ENCODE data around the gene IRAK3.

IRAK3 gene

DNA sequence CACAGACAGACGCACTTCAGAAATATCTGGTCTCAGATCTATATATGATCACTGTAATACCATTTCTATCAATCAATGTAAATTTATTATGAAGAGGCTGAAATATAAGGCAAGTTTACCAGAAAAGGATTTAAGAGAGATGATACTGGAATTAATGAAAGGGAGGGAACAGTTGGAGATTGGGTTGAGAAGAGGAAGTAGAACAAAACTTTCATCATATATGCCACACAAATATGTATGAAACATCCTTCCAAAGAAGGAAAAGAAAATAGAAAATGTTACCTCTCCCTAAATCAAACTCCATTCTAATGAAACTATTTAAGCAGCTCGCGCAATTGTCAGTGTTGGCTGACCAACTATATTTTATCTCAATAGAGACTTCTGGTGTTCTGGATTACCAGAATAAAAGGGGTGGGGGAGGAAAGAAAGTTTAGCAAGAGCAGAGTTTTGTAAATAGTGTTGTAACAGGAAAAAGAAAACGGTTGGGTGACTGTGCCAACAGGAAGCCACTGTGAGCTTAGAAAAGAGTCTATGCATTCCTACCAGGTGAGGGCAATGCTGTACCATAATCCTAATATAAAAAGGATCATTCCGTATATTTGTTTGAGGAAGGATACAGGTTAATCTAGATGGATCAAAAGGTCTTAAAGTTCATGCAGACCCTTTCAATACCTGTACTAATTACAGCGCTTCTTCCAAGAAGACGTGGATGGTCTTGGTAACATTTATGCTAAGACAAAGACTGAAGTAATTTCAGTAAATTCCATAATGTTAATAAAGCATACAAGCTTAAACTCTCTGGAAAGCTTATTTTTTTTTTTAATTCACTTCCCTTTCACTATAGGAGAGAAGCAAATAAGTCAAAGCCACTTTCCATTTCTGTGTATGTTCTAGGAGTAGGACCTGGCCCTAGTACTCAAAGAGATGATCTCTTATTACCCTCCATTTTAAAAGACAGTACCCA lies 43.9 kb upstream of the IRAK3 start:
- Histone ChIP-seq H3K4me2 (ENCODE audit: insufficient read depth, low read length) (no peak overlapping the region), H3K9ac (ENCODE audit: low read depth, low read length) (no peak overlapping the region), H3K36me3 (ENCODE audit: insufficient read depth, low read length) (peaks cover 80% of the 10 kb centered on the region), H2AFZ (ENCODE audit: low read depth, low read length) (no peak overlapping the region), H3K27me3 (ENCODE audit: insufficient read depth, low read length, poor library complexity) (no peaks in the 10 kb centered on the region), H3K4me1 (ENCODE audit: insufficient read depth, low read length) (no peaks in the 10 kb centered on the region), H3K27ac (ENCODE audit: low read length) (no peak overlapping the region), H3K79me2 (ENCODE audit: insufficient read depth, low read length) (no peaks in the 10 kb centered on the region), H3K9me3 (ENCODE audit: insufficient read depth, low read length, severe bottlenecking) (peaks cover 27% of the 10 kb centered on the region), H3K4me3 (ENCODE audit: low read depth in 1 of 2, low read length in 2 of 2) (no peak overlapping the region), H4K20me1 (ENCODE audit: insufficient read depth, low read length) (no peaks in the 10 kb centered on the region)
- TF ChIP-seq EZH2 (IDR thresholded peaks at IDR 0.05; ENCODE audit: borderline replicate concordance, low read depth, low read length, severe bottlenecking) = no peak
- TF ChIP-seq, protein P1, sequence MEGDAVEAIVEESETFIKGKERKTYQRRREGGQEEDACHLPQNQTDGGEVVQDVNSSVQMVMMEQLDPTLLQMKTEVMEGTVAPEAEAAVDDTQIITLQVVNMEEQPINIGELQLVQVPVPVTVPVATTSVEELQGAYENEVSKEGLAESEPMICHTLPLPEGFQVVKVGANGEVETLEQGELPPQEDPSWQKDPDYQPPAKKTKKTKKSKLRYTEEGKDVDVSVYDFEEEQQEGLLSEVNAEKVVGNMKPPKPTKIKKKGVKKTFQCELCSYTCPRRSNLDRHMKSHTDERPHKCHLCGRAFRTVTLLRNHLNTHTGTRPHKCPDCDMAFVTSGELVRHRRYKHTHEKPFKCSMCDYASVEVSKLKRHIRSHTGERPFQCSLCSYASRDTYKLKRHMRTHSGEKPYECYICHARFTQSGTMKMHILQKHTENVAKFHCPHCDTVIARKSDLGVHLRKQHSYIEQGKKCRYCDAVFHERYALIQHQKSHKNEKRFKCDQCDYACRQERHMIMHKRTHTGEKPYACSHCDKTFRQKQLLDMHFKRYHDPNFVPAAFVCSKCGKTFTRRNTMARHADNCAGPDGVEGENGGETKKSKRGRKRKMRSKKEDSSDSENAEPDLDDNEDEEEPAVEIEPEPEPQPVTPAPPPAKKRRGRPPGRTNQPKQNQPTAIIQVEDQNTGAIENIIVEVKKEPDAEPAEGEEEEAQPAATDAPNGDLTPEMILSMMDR (IDR thresholded peaks at IDR 0.05; ENCODE audit: borderline replicate concordance, extremely low read depth, low read length, poor library complexity, severe bottlenecking) = peak; percentile 50
- ATAC-seq (ENCODE audit: insufficient read depth, low read depth) = peak; percentile 66
- DNase-seq = no peak

DNA sequence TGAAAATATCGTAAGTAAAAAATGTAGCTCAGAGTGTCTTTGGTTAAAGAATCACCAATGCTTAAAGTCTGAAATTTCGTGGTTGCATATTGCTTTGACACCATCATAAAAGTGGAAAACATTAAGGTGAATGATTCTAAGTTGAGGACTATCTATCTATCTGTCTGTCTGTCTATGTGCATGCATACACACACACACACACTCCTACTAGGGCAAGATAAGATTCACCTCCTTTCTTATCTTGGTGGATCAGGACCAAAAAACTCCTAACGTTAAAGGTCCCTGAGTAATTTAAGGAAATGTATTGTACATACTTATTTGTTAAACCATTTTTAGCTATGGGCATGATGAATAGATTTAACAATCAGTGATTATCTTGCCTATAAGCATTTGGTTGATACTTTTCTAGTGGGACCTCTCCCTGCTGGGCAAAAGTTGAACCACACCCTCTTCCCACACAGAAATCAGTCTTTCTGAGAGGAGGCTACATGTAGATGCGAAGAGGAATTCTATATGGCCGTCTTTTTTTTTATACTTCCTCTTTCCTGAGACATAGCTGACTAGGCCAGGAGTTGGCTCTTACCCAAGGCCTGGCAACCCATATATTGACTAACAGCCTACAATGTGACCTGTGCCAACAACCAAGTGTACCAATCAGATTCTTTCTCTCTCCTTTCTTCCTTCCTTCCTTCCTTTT lies 39.2 kb upstream of the IRAK3 start:
- no peak overlapping the region for H3K27ac ChIP-seq (ENCODE audit: low read length)
- H3K4me3 ChIP-seq (ENCODE audit: low read depth in 1 of 2, low read length in 2 of 2) = no peak overlapping the region
- no peaks in the 10 kb centered on the region for H3K27me3 ChIP-seq (ENCODE audit: insufficient read depth, low read length, poor library complexity)
- no peak for ATAC-seq (ENCODE audit: insufficient read depth, low read depth)
- H3K9ac ChIP-seq (ENCODE audit: low read depth, low read length) = no peak overlapping the region
- H3K9me3 ChIP-seq (ENCODE audit: insufficient read depth, low read length, severe bottlenecking) = no peaks in the 10 kb centered on the region
- no peaks in the 10 kb centered on the region for H3K4me1 ChIP-seq (ENCODE audit: insufficient read depth, low read length)
- H2AFZ ChIP-seq (ENCODE audit: low read depth, low read length) = no peak overlapping the region
- TF ChIP-seq, protein P1 (IDR thresholded peaks at IDR 0.05; ENCODE audit: borderline replicate concordance, extremely low read depth, low read length, poor library complexity, severe bottlenecking) = peak; percentile 8
- no peak for TF ChIP-seq EZH2 (IDR thresholded peaks at IDR 0.05; ENCODE audit: borderline replicate concordance, low read depth, low read length, severe bottlenecking)
- H3K4me2 ChIP-seq (ENCODE audit: insufficient read depth, low read length) = no peak overlapping the region
- no peak for DNase-seq
- H3K79me2 ChIP-seq (ENCODE audit: insufficient read depth, low read length) = peaks cover 5% of the 10 kb centered on the region; the same call in 1 of the 2 replicates
- peaks cover 1% of the 10 kb centered on the region; the same call in 1 of the 2 replicates for H4K20me1 ChIP-seq (ENCODE audit: insufficient read depth, low read length)
- peaks cover 50% of the 10 kb centered on the region for H3K36me3 ChIP-seq (ENCODE audit: insufficient read depth, low read length)

DNA sequence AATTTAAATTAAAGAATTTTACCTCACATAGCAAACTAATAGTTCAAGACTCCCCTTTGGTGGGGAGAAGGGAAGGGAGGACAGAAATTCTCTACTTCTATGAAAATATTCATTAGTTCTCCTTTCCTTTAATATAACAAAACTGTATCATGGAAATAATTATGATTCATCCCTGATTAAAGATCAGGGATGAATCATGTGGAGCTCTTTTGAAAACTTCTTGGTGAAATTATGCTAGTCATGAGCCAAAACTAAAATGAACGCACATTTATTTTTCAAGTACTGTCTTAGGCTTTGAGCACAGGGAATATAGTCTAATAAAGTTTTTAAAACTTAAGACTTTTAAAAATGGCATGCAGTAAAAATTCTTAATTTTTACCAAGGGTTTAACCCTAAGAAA lies 36.3 kb upstream of the IRAK3 start:
- Histone ChIP-seq H2AFZ (ENCODE audit: low read depth, low read length) (no peak overlapping the region), H3K4me3 (ENCODE audit: low read depth in 1 of 2, low read length in 2 of 2) (no peak overlapping the region), H3K36me3 (ENCODE audit: insufficient read depth, low read length) (peaks cover 33% of the 10 kb centered on the region), H3K9ac (ENCODE audit: low read depth, low read length) (no peak overlapping the region), H3K27me3 (ENCODE audit: insufficient read depth, low read length, poor library complexity) (no peaks in the 10 kb centered on the region), H4K20me1 (ENCODE audit: insufficient read depth, low read length) (peaks cover 11% of the 10 kb centered on the region; the same call in 1 of the 2 replicates), H3K27ac (ENCODE audit: low read length) (no peak overlapping the region), H3K4me1 (ENCODE audit: insufficient read depth, low read length) (no peaks in the 10 kb centered on the region), H3K9me3 (ENCODE audit: insufficient read depth, low read length, severe bottlenecking) (no peaks in the 10 kb centered on the region), H3K4me2 (ENCODE audit: insufficient read depth, low read length) (no peak overlapping the region), H3K79me2 (ENCODE audit: insufficient read depth, low read length) (peaks cover 32% of the 10 kb centered on the region)
- ATAC-seq (ENCODE audit: insufficient read depth, low read depth) = no peak
- no peak for DNase-seq
- TF ChIP-seq, protein P1 (IDR thresholded peaks at IDR 0.05; ENCODE audit: borderline replicate concordance, extremely low read depth, low read length, poor library complexity, severe bottlenecking) = no peak
- TF ChIP-seq EZH2 (IDR thresholded peaks at IDR 0.05; ENCODE audit: borderline replicate concordance, low read depth, low read length, severe bottlenecking) = no peak
